Osteoblast (primary cell): ENCODE measurements around the gene NAP1L5. TPM values are rescaled to one million over a fixed set of nuclear protein-coding genes. Genes with fewer than 3 reads are reported as not detected.

Source experiments
- DNase-seq: peaks from one replicate; pipeline ENCODE4 v3.0.0; 2011; ENCODE audit warnings: low spot score, mixed read lengths; ENCODE audit not compliant: insufficient read length; ENCODE audit errors: missing footprints
- H2AFZ ChIP-seq: 2 replicates; pipeline ENCODE4 v1.6.0; 2011; ENCODE audit warnings: mild to moderate bottlenecking, low read length
- H3K27ac ChIP-seq: 2 replicates; pipeline ENCODE4 v1.5.1; 2011; ENCODE audit warnings: mild to moderate bottlenecking, low read depth, low read length, moderate library complexity
- H3K27me3 ChIP-seq: 2 replicates; pipeline ENCODE4 v1.6.0; 2012; ENCODE audit warnings: mild to moderate bottlenecking, control low read depth, inconsistent platforms, low read length, moderate library complexity; ENCODE audit not compliant: insufficient read depth
- H3K36me3 ChIP-seq: 2 replicates; pipeline ENCODE4 v1.5.1; 2011; ENCODE audit warnings: mild to moderate bottlenecking, low read length, control low read depth, moderate library complexity; ENCODE audit not compliant: insufficient read depth
- H3K4me1 ChIP-seq: 2 replicates; pipeline ENCODE4 v1.5.1; 2011; ENCODE audit warnings: mild to moderate bottlenecking, low read length, control low read depth, moderate library complexity; ENCODE audit not compliant: insufficient read depth
- H3K4me2 ChIP-seq: 2 replicates; pipeline ENCODE4 v1.6.0; 2011; ENCODE audit warnings: mild to moderate bottlenecking, low read length; ENCODE audit not compliant: insufficient read depth
- H3K4me3 ChIP-seq: fragments of 200-600 bp; sonication (generic); 3 replicates; pipeline ENCODE4 v1.5.1; 2012; ENCODE audit warnings: mild to moderate bottlenecking, low read length, inconsistent platforms; ENCODE audit not compliant: insufficient read depth
- H3K79me2 ChIP-seq: 2 replicates; pipeline ENCODE4 v1.6.0; 2012; ENCODE audit warnings: mild to moderate bottlenecking, low read length, control low read depth, inconsistent platforms; ENCODE audit not compliant: insufficient read depth
- H3K9me3 ChIP-seq: 2 replicates; pipeline ENCODE4 v1.5.1; 2011; ENCODE audit warnings: low read depth, low read length, control low read depth
- H4K20me1 ChIP-seq: 2 replicates; pipeline ENCODE4 v1.6.0; 2012; ENCODE audit warnings: mild to moderate bottlenecking, low read length, control low read depth; ENCODE audit not compliant: insufficient read depth
- total RNA-seq: library from RNA; depleted of rRNA; stranded (reverse); fragments of >200 nt; gene quantifications from 2 replicates; pipeline ENCODE4 v1.2.3, GENCODE V29; 2012
- TF ChIP-seq, protein P1 (sequence below): IDR thresholded peaks from 2 replicates; pipeline ENCODE4 v1.5.1; 2011; ENCODE audit warnings: mild to moderate bottlenecking, low read depth, low read length, moderate library complexity; ENCODE audit errors: extremely low read depth

The NAP1L5 gene
- total RNA-seq, 1 donor = 5.1 TPM

DNA sequence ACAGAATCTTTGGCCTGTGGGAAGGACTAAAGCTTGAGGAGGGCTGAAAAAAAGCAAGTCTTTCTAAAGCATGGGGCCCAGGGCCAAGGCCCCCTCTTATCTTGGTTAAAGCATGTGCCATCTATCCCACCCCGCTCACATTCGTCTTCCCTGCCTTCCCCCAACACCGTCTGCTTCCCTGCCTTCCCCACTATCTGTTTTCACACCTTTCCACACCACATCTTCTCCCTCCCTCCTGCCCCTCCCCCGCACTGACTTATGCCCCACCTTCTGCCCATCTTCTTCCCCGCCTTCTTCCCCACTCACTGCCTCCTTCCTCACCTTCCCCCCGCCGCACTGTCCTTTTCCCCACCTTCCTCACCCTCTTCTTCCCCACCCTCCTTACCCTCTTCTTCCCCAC lies 890 bp upstream of the NAP1L5 start:
- TF ChIP-seq, protein P1, sequence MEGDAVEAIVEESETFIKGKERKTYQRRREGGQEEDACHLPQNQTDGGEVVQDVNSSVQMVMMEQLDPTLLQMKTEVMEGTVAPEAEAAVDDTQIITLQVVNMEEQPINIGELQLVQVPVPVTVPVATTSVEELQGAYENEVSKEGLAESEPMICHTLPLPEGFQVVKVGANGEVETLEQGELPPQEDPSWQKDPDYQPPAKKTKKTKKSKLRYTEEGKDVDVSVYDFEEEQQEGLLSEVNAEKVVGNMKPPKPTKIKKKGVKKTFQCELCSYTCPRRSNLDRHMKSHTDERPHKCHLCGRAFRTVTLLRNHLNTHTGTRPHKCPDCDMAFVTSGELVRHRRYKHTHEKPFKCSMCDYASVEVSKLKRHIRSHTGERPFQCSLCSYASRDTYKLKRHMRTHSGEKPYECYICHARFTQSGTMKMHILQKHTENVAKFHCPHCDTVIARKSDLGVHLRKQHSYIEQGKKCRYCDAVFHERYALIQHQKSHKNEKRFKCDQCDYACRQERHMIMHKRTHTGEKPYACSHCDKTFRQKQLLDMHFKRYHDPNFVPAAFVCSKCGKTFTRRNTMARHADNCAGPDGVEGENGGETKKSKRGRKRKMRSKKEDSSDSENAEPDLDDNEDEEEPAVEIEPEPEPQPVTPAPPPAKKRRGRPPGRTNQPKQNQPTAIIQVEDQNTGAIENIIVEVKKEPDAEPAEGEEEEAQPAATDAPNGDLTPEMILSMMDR = no peak
- H3K4me3 ChIP-seq = no peak overlapping the region
- H3K36me3 ChIP-seq = no peaks in the 10 kb centered on the region
- H3K27ac ChIP-seq = peak overlapping the region; percentile 87
- H3K4me1 ChIP-seq = peaks cover 7% of the 10 kb centered on the region
- DNase-seq = no peak
- H4K20me1 ChIP-seq = no peaks in the 10 kb centered on the region
- peaks cover 8% of the 10 kb centered on the region for H3K79me2 ChIP-seq
- H3K27me3 ChIP-seq = no peaks in the 10 kb centered on the region
- no peaks in the 10 kb centered on the region for H3K9me3 ChIP-seq
- no peak overlapping the region for H3K4me2 ChIP-seq
- no peak overlapping the region for H2AFZ ChIP-seq

DNA sequence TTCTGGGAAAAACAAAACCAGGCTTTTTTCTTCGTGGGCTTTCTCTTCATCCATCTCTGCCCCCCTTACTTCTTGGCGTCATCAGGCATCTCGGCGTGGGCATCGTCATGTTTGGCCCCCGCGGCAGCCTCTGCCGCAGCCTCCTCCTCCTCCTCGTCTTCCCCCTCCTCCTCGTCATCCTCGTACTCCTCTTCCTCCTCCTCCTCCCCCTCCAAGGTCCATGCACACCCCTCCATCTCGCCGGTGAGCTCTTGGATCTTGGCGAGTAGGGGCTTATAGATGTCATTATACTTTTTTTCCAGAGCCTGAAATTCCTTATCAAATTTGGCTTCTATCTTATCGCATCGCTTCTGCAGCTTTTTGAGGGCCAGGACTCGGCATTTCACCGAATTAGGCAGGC lies 488 bp downstream of the NAP1L5 start:
- Histone ChIP-seq H4K20me1 (no peaks in the 10 kb centered on the region), H3K36me3 (no peaks in the 10 kb centered on the region), H2AFZ (peak overlapping the region; percentile 83), H3K79me2 (peaks cover 8% of the 10 kb centered on the region), H3K27ac (peak overlapping the region; percentile 87), H3K4me2 (peak overlapping the region; percentile 79), H3K4me3 (peak overlapping the region; percentile 85), H3K27me3 (no peaks in the 10 kb centered on the region), H3K4me1 (peaks cover 7% of the 10 kb centered on the region), H3K9me3 (no peaks in the 10 kb centered on the region)
- TF ChIP-seq, protein P1 = no peak
- no peak for DNase-seq

DNA sequence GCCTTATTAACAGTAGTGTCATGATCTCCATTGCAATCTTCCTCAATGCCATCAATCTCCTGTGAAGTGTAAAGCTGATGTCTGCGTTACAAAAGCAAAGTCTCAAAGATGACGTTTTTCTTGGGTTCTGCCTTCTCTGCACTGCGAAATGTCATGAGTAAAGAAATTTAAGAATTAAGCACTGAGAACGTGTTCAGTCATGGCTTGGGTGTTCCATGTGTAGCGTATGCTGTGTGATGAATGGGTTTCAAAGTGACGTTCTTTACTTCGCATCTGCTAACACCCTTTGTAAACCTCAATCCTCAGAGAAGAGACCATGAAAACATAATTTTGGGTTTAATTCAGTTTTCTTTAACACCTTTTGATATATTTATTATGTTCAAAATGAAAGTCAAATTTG lies 999 bp downstream of the NAP1L5 start:
- H3K79me2 ChIP-seq = peaks cover 8% of the 10 kb centered on the region
- H3K4me1 ChIP-seq = peaks cover 7% of the 10 kb centered on the region
- no peak for DNase-seq
- peak overlapping the region; percentile 7 for H2AFZ ChIP-seq
- peak overlapping the region; percentile 87 for H3K27ac ChIP-seq
- H3K9me3 ChIP-seq = no peaks in the 10 kb centered on the region
- no peaks in the 10 kb centered on the region for H3K36me3 ChIP-seq
- peak overlapping the region; percentile 79 for H3K4me2 ChIP-seq
- H4K20me1 ChIP-seq = no peaks in the 10 kb centered on the region
- H3K4me3 ChIP-seq = peak overlapping the region; percentile 85
- TF ChIP-seq, protein P1 = no peak
- H3K27me3 ChIP-seq = no peaks in the 10 kb centered on the region

DNA sequence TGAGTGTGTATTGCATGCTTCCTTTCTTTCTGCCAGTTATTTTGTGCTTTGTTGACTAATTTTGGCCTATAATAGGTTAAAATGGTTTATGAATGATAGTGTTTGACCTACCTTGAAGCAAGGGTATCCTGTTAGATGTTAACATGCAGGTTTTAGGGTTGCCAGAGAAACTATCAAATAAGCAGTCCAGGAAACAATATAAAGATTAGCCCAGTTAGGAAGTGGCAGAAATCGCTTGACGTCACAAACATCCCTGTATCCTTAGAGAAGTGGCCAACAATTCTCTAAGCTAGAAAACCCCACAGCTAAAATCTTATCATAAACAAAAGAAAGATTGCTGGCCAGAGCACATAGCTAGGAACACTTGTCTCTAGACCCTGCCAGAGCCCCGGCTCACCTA lies 3.8 kb downstream of the NAP1L5 start:
- TF ChIP-seq, protein P1 = no peak
- H3K79me2 ChIP-seq = peaks cover 8% of the 10 kb centered on the region
- H3K36me3 ChIP-seq = no peaks in the 10 kb centered on the region
- H3K27me3 ChIP-seq = no peaks in the 10 kb centered on the region
- DNase-seq = no peak
- no peaks in the 10 kb centered on the region for H4K20me1 ChIP-seq
- H3K27ac ChIP-seq = no peak overlapping the region
- H3K4me2 ChIP-seq = no peak overlapping the region
- no peak overlapping the region for H2AFZ ChIP-seq
- H3K4me3 ChIP-seq = no peak overlapping the region
- no peaks in the 10 kb centered on the region for H3K9me3 ChIP-seq
- peaks cover 13% of the 10 kb centered on the region for H3K4me1 ChIP-seq
